UCSD-AML1 (cell line): ENCODE results near the gene APOA4.

Experiments
- DNase-seq: peaks from one replicate; lab custom pipeline; 2025; ENCODE audit not compliant: unreplicated experiment; lab: John Stamatoyannopoulos, UW

APOA4 gene

GRCh38 chr11:116823031-116823843 is at the start of gene APOA4:
TSS of gene APOA4 (minus strand) at chr11:116823304. CDS start at chr11:116823191, 113 bp downstream.
- DNase-seq: no peak

- DNase-seq: no peak
Observed at GRCh38 chr11:116871248-116871647, 48.1 kb upstream of the APOA4 start.

- peak; percentile 73 for DNase-seq
Observed at GRCh38 chr11:116870054-116870453, 47.0 kb upstream of the APOA4 start.

GRCh38 chr11:116869610-116870009 is 46.5 kb upstream of the APOA4 start:
- DNase-seq: no peak

- DNase-seq: no peak
Observed at GRCh38 chr11:116868066-116868465, 45.0 kb upstream of the APOA4 start.

GRCh38 chr11:116867619-116868018 is 44.5 kb upstream of the APOA4 start:
- no peak for DNase-seq

- no peak for DNase-seq
Observed at GRCh38 chr11:116866804-116867455, 43.8 kb upstream of the APOA4 start.

- no peak for DNase-seq
Observed at GRCh38 chr11:116865696-116866095, 42.6 kb upstream of the APOA4 start.

- DNase-seq: no peak
Observed at GRCh38 chr11:116864531-116864930, 41.4 kb upstream of the APOA4 start.

GRCh38 chr11:116862951-116863350 is 39.8 kb upstream of the APOA4 start:
- no peak for DNase-seq

- no peak for DNase-seq
Observed at GRCh38 chr11:116862185-116862584, 39.1 kb upstream of the APOA4 start.

GRCh38 chr11:116861539-116861938 is 38.4 kb upstream of the APOA4 start:
- DNase-seq: no peak

GRCh38 chr11:116860303-116860702 is 37.2 kb upstream of the APOA4 start:
- no peak for DNase-seq

GRCh38 chr11:116859175-116859574 is 36.1 kb upstream of the APOA4 start:
- no peak for DNase-seq

- no peak for DNase-seq
Observed at GRCh38 chr11:116857936-116858335, 34.8 kb upstream of the APOA4 start.

- DNase-seq: no peak
Observed at GRCh38 chr11:116857316-116857715, 34.2 kb upstream of the APOA4 start.

- no peak for DNase-seq
Observed at GRCh38 chr11:116856423-116856822, 33.3 kb upstream of the APOA4 start.

GRCh38 chr11:116855413-116855812 is 32.3 kb upstream of the APOA4 start:
- no peak for DNase-seq

GRCh38 chr11:116853461-116854073 is 30.5 kb upstream of the APOA4 start:
- peak; percentile 31 for DNase-seq

GRCh38 chr11:116852261-116853031 is 29.3 kb upstream of the APOA4 start:
- no peak for DNase-seq

- DNase-seq: peak; percentile 70
Observed at GRCh38 chr11:116851626-116852025, 28.5 kb upstream of the APOA4 start.
